Kidney (tissue), 14 donors: ENCODE results near the gene PIK3CD. TPM values are rescaled to one million over a fixed set of nuclear protein-coding genes. Genes with fewer than 3 reads are reported as not detected.
A peak's percentile ranks its signal among the peaks of the same experiment; 100 is the strongest.

Experiments
- DNase-seq, 5 donors: peaks; one replicate each; pipeline ENCODE4 v3.0.0-alpha.2; 2013 to 2020
- FAIRE-seq: peaks from 2 replicates; lab custom pipeline; 2012; peaks lifted over from hg19 to GRCh38; lab: Jason Lieb, UNC
- H3K27ac ChIP-seq, 2 donors: one replicate each; pipeline ENCODE4 v1.7.0; 2013; ENCODE audit warnings: low read depth in 2 of 2, low read length in 2 of 2, inconsistent platforms in 1 of 2
- H3K27me3 ChIP-seq: one replicate; pipeline ENCODE4 v1.7.1; 2013; ENCODE audit warnings: low read length, inconsistent platforms; ENCODE audit not compliant: control insufficient read depth, insufficient read depth
- H3K36me3 ChIP-seq, 3 donors: one replicate each; pipeline versions ENCODE4 v1.7.0 to v1.7.1; 2013; ENCODE audit warnings: low read length in 3 of 3, control low read depth in 1 of 3, inconsistent platforms in 1 of 3; ENCODE audit not compliant: insufficient read depth in 3 of 3, control insufficient read depth in 2 of 3
- H3K4me1 ChIP-seq, 3 donors: one replicate each; pipeline versions ENCODE4 v1.7.0 to v1.7.1; 2013; ENCODE audit warnings: low read length in 3 of 3, inconsistent platforms in 1 of 3, low read depth in 1 of 3; ENCODE audit not compliant: control insufficient read depth in 2 of 3, insufficient read depth in 2 of 3
- H3K4me3 ChIP-seq, 3 donors: one replicate each; pipeline versions ENCODE4 v1.7.0 to v1.8.1; 2013; ENCODE audit warnings: low read length in 3 of 3, control low read depth in 1 of 3, inconsistent platforms in 1 of 3
- H3K9ac ChIP-seq, 3 donors: one replicate each; pipeline versions ENCODE4 v1.7.0 to v1.7.1; 2013; ENCODE audit warnings: low read length in 3 of 3, control low read depth in 1 of 3, inconsistent platforms in 1 of 3
- H3K9me3 ChIP-seq, 3 donors: one replicate each; pipeline versions ENCODE4 v1.7.0 to v1.7.1; 2013; ENCODE audit warnings: low read length in 3 of 3, control low read depth in 1 of 3, inconsistent platforms in 1 of 3; ENCODE audit not compliant: control insufficient read depth in 2 of 3, insufficient read depth in 1 of 3
- intact Hi-C: fragments of 100-400 bp; cut with DNase I; formaldehyde crosslinking; loops from one replicate; pipeline ENCODE4 v1.11.1; 2022
- polyA plus RNA-seq: library from polyadenylated mRNA; stranded (reverse); fragments of 350-450 nt; fragmentation: Illumina TruSeq; extraction: RNeasy Lipid Tissue Mini Kit (QIAGEN cat#74804); gene quantifications from one replicate; pipeline ENCODE4 v1.2.3, GENCODE V29; 2014; ENCODE audit warnings: low read depth, low replicate concordance; ENCODE audit not compliant: insufficient read depth
- total RNA-seq: library from RNA; stranded (reverse); fragmentation: NEBNext Ultra II Directional; extraction: Animal tissue kit (Norgen Biotek cat#: 25700); gene quantifications from one replicate; pipeline ENCODE4 v1.2.1, GENCODE V29; 2021
- TF ChIP-seq, protein P1 (sequence below): IDR thresholded peaks from 3 replicates; pipeline ENCODE4 v1.5.1; 2012; ENCODE audit warnings: mild to moderate bottlenecking, moderate library complexity, borderline replicate concordance; ENCODE audit not compliant: insufficient read depth; ENCODE audit errors: extremely low read depth
- donor health status: control.
- donor health status: control.
- donor health status: control.
- donor health status: control.
- donor health status: control.
- donor health status: DM: yes; HTN: yes; CAD: no.
- donor health status: Normal renal cell carcinoma (clear cell type).

PIK3CD gene
- total and polyA plus RNA-seq, 2 donors from 2014 or later, result 5.3 to 19.7 TPM

DNA sequence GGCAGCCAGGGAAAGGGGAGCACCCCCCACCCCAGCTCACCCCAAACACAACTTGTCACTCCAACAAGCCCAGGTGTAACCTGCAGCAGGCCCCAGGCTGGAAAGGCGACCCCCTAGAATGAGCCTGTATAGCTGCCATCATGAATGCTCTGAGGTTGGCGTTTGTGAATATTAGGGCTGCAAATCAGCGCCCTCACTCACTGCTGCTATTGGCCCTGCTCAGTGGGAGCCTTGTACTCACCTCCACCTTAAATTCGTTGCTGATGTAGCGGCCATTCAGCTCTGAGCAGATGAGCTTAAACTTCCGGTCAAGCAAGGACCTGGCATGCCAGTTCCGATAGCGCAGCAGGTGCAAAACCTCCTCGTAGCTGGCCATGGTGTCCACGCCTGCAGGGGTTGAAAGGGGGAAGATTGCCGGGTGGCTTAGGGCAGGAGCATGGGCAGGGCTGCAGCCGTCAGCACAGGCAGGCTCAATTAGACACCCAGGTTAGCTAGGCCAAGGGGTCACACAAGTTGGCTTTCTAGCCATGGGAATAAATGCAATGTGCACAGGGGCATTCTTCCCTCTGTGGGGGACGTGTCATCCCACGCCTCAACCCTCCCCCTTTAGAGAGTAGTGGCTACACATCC, 81.7 kb downstream of the PIK3CD start:
- TF ChIP-seq, protein P1, sequence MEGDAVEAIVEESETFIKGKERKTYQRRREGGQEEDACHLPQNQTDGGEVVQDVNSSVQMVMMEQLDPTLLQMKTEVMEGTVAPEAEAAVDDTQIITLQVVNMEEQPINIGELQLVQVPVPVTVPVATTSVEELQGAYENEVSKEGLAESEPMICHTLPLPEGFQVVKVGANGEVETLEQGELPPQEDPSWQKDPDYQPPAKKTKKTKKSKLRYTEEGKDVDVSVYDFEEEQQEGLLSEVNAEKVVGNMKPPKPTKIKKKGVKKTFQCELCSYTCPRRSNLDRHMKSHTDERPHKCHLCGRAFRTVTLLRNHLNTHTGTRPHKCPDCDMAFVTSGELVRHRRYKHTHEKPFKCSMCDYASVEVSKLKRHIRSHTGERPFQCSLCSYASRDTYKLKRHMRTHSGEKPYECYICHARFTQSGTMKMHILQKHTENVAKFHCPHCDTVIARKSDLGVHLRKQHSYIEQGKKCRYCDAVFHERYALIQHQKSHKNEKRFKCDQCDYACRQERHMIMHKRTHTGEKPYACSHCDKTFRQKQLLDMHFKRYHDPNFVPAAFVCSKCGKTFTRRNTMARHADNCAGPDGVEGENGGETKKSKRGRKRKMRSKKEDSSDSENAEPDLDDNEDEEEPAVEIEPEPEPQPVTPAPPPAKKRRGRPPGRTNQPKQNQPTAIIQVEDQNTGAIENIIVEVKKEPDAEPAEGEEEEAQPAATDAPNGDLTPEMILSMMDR, result no peak
- peaks cover 9 to 80% (median 37%) of the 10 kb centered on the region in 3 donors for H3K36me3 ChIP-seq
- no peak overlapping the region for H3K27ac ChIP-seq
- H3K4me1 ChIP-seq, result no peaks in the 10 kb centered on the region
- intact Hi-C loops, result no loop called here
- peak in 1 of 5 donors; percentile 61 for DNase-seq
- no peaks in the 10 kb centered on the region for H3K9me3 ChIP-seq
- H3K9ac ChIP-seq, result no peak overlapping the region
- no peaks in the 10 kb centered on the region for H3K27me3 ChIP-seq
- FAIRE-seq, result no peak
- no peak overlapping the region for H3K4me3 ChIP-seq

DNA sequence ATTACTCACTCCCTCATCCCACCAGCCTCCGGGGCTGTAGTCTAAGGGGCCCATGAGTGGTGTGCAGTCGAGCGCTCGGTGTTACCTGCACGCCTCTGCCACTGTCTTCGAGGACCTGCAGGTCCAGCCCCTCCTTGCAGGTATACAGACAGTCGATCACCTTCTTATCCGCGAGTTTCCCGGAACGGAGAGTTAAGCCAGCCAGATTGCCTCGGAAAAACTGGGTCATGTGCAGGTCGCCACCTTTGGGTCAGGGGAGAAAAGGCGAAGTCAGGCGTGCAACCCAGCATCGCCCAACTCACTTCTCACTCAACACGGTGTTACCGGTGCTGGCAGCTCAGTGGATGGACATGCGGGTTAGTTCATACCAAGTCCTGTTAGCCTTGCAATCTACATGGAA, 84.3 kb downstream of the PIK3CD start:
- no peak for FAIRE-seq
- peaks cover 12 to 80% (median 45%) of the 10 kb centered on the region in 3 donors for H3K36me3 ChIP-seq
- TF ChIP-seq, protein P1, result no peak

DNA sequence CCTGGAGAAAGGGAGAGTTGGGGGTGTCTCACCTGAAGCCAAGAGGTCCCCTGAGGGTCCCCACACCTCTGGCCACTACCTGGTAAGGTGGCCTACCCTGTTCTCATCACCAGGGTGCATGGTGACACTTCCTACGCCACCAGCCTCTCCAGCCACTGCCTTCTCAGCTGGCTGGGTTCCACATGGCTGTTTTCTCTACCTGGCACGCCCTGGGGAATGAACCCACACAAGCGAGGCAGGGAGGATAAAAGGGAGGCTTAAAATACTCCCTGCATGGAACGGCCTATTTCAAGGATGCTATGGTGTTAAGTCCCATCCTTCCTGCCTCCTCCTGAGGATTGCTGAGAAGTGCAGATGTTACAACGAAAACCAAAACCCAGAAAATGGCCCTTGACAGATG, 84.7 kb downstream of the PIK3CD start:
- Histone ChIP-seq H3K9me3 (no peaks in the 10 kb centered on the region), H3K4me3 (no peak overlapping the region), H3K27me3 (no peaks in the 10 kb centered on the region), H3K9ac (no peak overlapping the region), H3K36me3 (peaks cover 14 to 80% (median 45%) of the 10 kb centered on the region in 3 donors), H3K27ac (no peak overlapping the region), H3K4me1 (no peaks in the 10 kb centered on the region)
- peak in 1 of 5 donors; percentile 15 for DNase-seq
- TF ChIP-seq, protein P1, result no peak
- intact Hi-C loops, result no loop called here
- FAIRE-seq, result no peak

More for the DNA sequence above, 84.3 kb downstream of the PIK3CD start:
- DNase-seq, result peak in 1 of 5 donors; percentile 37
- intact Hi-C loops, result no loop called here
- Histone ChIP-seq H3K27me3 (no peaks in the 10 kb centered on the region), H3K27ac (no peak overlapping the region), H3K9ac (no peak overlapping the region), H3K9me3 (no peaks in the 10 kb centered on the region), H3K4me3 (no peak overlapping the region), H3K4me1 (no peaks in the 10 kb centered on the region)

DNA sequence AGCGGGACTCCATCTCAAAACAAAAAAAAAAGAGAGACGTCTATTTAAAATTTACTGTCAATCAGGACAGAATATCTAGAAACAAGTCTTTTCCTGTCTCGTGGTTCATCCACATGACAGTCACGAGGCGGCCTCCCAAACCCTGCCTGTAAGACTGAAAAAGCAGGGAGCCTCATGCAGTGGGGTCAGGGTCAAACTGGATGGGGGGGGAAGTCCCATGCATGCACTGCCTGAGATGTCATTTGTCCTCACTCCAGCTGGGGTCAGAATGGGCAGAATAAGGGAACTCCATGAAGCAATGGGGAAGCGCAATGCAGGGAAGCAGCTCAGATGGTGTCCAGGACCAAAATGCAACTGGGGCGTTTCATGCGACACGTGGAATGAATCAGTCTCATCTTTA, 85.5 kb downstream of the PIK3CD start:
- no peak overlapping the region for H3K9ac ChIP-seq
- intact Hi-C loops, result no loop called here
- TF ChIP-seq, protein P1, result no peak
- H3K9me3 ChIP-seq, result no peaks in the 10 kb centered on the region
- FAIRE-seq (no peak), DNase-seq (peak in 1 of 5 donors; percentile 57)
- no peaks in the 10 kb centered on the region for H3K4me1 ChIP-seq
- no peak overlapping the region for H3K27ac ChIP-seq
- H3K27me3 ChIP-seq, result no peaks in the 10 kb centered on the region
- H3K4me3 ChIP-seq, result no peak overlapping the region
- peaks cover 14 to 75% (median 45%) of the 10 kb centered on the region in 3 donors for H3K36me3 ChIP-seq
